Daoy (cell line): ENCODE data around the gene LPIN2. TPM values are rescaled to one million over a fixed set of nuclear protein-coding genes. Genes with fewer than 3 reads are reported as not detected.
"Not testable (repeated sequence)": the region's sequence is repeated elsewhere in the genome, so short reads cannot be mapped to it uniquely, and the experiment has no call there.

Experiments
- DNase-seq: peaks from one replicate; pipeline ENCODE4 v3.0.0-alpha.2; 2015; ENCODE audit warnings: low read depth
- total RNA-seq: library from RNA; depleted of rRNA; stranded (reverse); fragments of >200 nt; shearing (Covaris generic); gene quantifications from 2 replicates; pipeline ENCODE4 v1.2.3, GENCODE V29; 2014

Gene LPIN2
- total RNA-seq, 1 experiment from 2014 or later, result 3.3 TPM

DNA sequence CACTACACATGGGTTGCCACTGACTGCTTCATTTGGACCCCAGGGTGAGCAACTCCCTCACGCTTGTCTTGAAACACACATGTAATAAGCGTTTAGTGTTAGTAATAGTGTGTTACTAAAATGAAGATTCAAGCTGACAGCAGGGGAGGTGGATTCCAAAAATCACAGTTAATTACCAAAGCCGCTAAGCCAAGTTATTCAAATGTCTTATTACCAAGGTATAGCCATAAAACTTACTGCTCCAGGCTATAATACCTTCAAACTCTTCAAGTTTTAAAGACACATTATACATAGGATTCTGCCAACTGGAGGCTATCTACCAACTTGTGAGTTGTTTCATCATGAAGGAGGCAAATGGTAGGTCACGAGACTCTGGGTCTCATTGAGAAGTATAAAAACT is 2.9 kb downstream of the LPIN2 start:
- no peak for DNase-seq

- peak; percentile 58 for DNase-seq
Measured at GRCh38 chr18:3008541-3008940, 4.4 kb downstream of the LPIN2 start.

DNA sequence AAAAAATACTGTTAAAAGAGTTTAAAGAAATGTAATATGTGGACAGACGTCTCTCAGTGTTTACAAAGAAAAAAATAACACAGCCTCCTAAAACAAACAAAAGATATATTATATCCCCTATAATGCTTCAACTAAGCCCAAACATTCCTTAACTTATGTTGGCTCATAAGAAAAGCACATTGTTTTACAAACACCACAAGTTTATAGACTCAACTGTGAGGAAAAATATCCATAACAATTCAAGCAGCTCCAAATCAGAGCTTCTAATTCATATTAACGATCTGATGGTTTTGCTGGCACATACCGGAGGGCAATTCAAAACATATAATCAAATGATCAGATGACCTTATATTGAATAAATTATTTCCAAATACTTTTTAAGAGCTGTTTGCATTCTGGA is 5.5 kb downstream of the LPIN2 start:
- DNase-seq, result no peak

DNA sequence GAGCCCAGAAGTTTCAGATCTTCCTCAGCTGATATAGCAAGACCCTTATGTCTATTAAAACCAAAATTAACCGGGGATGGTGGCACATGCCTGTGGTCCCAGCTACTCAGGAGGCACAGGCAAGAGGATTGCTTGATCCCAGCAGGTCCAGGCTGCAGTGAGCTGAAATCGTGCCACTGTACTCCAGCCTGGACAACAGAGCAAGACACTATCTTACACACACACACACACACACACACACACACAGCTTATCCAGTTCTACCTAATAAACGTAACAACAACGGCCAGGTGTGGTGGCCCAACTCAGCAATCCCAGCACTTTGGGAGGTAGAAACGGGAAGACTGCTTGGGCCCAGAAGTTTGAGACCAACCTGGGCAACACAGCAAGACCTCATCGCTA is 7.5 kb downstream of the LPIN2 start:
- no peak for DNase-seq

- DNase-seq, result not testable (repeated sequence)
Measured at GRCh38 chr18:3003766-3004165, 9.2 kb downstream of the LPIN2 start.

DNA sequence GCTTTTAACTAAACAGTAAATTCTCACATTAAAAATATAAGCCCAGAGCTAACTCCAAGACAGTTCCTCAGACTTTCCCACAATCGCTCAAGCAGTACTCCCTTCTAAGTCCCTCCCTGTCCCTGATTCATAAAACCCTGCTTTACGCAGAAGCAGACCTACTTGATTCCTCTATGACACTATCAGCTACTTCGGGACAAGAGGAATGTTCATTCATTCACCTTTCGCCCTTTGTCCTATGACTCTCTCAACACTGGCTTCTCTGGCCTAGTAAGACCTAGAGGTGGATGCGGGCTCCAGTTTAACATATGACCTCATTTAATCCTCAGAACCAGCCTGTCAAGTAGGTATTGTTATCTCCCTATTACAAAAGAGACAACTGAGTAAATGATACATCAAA is 10.2 kb downstream of the LPIN2 start:
- no peak for DNase-seq

GRCh38 chr18:2998644-2999043 is 14.3 kb downstream of the LPIN2 start:
- DNase-seq, result no peak

- DNase-seq, result no peak
Measured at GRCh38 chr18:2997846-2998564, 14.9 kb downstream of the LPIN2 start.

- DNase-seq, result no peak
Measured at GRCh38 chr18:2997429-2997828, 15.5 kb downstream of the LPIN2 start.

GRCh38 chr18:2994603-2995432 is 18.1 kb downstream of the LPIN2 start:
- DNase-seq, result no peak

- no peak for DNase-seq
Measured at GRCh38 chr18:2994020-2994589, 18.8 kb downstream of the LPIN2 start.

DNA sequence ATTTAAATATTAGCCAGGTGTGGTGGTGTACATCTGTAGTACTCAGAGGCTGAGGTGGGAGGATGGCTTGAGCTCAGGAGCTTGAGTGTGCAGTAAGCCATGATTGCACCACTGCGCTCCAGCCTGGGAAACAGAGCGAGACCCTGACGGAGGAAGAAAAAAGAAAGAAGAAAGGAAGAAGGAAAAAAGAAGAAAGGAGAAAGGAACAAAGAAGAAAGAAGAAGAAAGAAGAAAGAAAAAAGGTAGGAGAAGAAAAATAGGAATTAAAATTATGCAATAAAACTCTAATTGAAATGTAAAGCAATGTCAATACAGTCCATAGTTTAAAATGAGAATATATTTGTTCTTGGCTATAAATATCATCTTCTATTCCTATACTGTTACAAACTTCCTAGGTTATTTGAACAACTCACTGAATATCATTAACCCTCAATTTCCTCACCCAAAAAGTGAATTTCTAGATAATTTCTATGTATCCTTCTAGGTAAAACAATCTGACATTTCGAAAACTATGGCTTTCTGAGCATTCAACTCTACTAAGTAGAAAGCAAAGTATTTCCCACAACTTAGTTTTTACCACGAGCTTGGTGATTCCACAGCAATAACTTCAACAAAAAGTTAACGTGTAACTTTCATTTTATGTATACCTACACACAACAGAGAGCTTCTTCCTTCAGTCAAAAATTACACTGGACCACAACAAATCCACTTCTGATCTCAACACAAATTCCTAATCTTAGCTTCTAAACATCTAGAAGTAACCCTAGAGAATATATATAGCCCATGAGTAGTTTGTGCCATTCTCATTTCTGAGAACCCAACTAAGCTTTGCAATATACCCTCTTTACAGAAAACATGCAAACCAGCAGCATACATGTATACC is 19.7 kb downstream of the LPIN2 start:
- DNase-seq, result no peak

GRCh38 chr18:2990956-2991640 is 21.8 kb downstream of the LPIN2 start:
- no peak for DNase-seq

GRCh38 chr18:2987876-2988790 is 24.8 kb downstream of the LPIN2 start:
- no peak for DNase-seq

DNA sequence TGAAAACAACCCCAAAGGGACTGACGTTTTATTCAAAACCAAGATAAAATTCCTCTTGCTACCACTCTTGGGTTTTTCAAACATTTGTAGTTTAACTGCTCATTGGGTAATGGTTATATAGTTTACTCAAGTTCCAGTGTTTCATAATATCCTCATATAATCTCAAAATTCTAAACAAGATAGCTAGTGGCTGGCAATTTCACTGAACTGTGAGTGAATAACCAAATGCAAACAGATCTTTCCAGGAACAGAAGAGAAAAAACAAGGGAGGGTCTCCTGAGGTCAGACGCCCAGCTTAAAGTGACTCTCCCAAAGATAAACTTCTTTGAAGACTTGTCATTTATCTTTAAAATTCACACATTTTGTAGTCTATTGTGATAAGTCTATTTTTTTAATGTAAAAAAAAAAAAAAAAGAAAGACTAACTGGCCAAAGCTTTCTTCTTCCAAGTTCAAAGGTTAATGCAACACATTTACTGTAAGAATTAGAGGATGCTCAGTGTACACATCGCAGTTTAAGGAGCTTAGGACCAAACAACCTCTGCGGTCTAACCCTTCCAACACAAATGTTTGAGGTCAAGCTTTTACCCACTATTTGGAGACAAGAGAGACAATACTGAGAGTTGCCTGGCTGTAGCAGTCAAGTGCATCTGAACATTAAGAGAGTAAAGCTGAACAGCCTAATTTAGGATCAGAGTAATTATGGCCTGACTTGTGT is 26.6 kb downstream of the LPIN2 start:
- no peak for DNase-seq

DNA sequence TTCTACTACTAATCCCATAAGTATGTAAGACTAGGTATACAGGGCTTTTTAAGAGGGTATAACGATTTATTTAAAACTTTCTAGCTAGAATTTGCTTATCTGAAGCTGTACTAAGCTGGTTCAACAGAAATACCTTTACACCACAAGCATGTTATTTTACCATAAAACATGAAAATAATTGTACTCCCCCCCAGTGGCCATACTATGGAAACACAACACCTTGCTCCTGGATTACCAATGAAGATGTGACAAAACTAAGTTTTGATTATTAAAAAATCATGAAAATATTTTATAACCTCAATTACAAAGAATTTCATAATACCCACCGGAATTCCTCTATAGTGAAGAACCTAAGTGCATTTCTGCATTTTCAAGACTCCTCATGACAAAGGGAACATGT is 27.3 kb downstream of the LPIN2 start:
- DNase-seq, result no peak

DNA sequence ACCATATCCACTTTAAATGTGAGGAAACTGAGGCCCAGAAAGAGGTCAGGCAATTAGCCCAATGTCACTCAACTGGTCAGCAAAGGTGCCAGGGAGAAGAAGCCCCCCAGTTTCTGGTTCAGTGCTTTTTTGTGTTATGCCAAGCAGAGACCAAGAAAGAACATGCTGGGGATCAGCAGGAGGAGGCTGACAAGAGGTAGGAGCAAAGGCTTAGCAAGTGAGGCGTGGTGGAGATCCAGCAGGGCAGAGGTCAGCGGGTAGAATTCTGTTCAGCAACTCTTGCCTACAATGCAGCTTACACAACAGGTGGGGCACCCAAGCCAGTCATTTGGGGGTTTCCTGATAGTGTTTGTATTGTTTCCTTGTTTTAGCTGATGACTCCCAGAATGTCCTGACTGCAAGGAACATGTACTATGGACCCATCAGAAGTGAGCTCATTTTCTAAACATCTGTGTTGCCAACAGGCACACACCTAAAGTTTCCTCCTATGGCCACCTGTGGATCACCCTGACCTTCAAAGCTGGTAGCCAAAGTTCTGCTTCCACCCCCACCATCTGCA is 28.2 kb downstream of the LPIN2 start:
- no peak for DNase-seq

- no peak for DNase-seq
Measured at GRCh38 chr18:2984091-2984490, 28.9 kb downstream of the LPIN2 start.

DNA sequence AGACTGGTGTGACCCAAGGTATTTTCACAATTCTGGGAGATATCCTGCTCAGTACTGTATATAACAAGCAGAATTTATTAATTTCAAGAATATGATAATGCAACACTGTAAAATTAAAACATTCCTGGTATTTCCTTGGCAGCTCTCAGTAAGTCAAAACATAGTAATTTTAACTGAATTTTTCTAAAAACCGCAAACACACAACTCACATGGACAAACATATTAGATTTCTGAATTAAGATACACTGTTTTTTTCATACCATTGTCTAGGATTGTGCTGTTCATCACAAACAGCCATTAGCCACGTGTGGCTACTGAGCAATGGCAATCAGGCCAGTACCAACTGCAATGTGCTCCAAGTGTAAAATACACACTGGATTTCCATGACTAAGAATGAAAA is 29.6 kb downstream of the LPIN2 start:
- DNase-seq, result no peak
